Stimulated activated CD4-positive, alpha-beta T cell treated with anti-CD3 and anti-CD28 coated beads, Interleukin-15, amount 100 ng/mL, for 1 hour (primary cell): ENCODE measurements around the gene SRD5A3.

ENCODE experiments used
- DNase-seq, 2 donors: peaks; one replicate each; pipeline ENCODE4 v3.0.0-alpha.2; 2020; ENCODE audit warnings: low read depth in 1 of 2, low spot score in 1 of 2

The SRD5A3 gene

GRCh38 chr4:55345980-55346850 lies at the start of gene SRD5A3:
Gene SRD5A3 (plus strand): TSS chr4:55346242. CDS start chr4:55346337, 95 bp downstream.
- peak; percentile 64 to 82 for DNase-seq

GRCh38 chr4:55297346-55297745 lies 48.7 kb upstream of the SRD5A3 start:
- no peak for DNase-seq

DNA sequence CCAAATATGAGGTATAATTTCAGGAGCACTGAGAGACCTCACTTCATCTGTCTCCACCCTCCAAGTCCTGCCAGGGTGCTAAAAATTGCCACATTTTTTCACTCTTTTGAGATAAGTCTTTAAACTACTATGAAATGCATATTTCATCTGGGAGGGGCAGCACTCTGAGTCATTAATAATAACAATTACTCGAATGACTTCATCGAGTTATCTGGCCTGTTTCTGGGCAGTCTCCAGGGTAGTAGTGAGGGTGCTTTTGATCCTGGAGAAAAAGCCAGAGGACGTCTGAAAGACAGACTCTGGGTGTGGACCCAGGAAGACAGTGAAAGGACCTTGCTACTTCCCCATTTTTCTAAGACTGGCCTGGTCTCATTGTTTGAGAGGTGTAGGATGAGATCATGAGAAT lies 42.3 kb upstream of the SRD5A3 start:
- DNase-seq: no peak

DNA sequence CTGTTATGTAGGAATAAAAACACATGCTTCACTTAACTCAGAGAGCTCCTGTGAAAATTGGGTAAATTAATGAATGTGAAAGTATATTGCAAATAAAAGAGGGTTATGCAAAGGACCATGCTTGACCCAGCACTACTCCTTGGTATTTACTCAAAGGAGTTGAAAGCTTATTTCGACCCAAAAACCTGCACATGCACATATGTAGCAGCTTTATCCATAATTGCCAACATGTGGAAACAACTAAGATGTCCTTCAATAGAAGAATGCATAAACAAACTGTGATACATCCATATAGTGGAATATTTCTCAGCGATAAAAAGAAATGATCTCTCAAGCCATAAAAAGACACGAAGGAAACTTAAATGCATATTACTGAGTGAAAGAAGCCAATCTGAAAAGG lies 41.7 kb upstream of the SRD5A3 start:
- no peak for DNase-seq

- DNase-seq: no peak
These were observed 38.0 kb upstream of the SRD5A3 start for GRCh38 chr4:55308071-55308470.

DNA sequence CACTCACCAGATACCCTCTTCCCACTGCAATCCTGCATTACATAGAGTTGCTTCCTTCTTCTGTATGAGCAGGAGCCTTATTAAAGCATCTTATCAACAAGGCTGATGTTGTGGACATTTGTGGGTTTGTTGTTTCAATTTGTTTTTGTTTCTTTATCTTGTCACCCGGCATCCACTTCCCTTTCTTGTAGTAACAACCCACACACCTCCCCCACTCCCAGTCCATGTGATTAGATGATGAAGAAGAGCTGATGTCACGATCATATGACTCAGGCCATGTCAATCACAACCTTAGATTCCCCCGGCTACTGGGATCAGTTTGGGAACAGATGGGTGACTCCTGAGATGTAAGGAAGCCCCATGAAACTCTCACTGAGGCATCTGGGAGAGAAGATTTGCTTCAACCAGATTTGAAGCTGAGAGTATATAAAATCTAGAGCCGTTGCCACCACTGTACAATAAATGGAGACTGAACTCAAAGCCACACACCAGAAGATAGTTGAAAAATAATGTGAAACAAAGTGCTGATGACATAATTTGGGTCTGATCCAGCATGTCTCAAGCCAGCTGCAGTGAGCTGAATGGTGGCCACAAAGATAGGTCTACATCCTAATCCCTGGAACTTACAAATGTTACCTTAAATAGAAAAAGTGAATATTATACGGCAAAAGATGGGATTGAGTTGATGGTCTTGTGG lies 34.1 kb upstream of the SRD5A3 start:
- no peak for DNase-seq

DNA sequence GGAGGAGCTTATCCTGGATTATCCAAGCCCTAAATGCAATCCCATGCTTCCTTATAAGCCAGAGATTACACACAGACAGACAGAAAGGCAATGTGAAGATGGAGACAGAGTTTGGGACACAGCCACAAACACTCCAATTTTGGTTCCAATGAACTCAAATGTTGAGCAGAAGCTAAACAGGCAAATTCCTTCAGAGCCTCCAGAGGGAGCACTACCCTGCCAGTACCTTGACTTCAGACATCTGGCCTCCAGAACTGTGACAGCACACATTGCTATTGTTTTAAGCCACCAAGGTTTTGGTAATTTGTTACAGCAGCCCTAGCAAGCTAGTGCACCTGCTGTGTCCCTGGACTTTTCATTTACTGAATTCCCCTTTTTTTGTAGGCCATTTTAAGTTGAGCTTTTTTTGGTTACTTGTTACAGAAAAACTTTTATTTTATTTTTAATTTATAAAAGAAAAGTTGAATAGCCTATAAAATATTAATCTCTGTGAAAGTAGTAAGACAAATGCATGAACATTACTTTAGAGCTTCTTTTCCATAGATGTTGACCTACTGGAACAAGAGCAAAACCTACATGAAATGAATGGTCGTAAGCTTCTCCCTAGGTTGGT lies 33.4 kb upstream of the SRD5A3 start:
- no peak for DNase-seq

DNA sequence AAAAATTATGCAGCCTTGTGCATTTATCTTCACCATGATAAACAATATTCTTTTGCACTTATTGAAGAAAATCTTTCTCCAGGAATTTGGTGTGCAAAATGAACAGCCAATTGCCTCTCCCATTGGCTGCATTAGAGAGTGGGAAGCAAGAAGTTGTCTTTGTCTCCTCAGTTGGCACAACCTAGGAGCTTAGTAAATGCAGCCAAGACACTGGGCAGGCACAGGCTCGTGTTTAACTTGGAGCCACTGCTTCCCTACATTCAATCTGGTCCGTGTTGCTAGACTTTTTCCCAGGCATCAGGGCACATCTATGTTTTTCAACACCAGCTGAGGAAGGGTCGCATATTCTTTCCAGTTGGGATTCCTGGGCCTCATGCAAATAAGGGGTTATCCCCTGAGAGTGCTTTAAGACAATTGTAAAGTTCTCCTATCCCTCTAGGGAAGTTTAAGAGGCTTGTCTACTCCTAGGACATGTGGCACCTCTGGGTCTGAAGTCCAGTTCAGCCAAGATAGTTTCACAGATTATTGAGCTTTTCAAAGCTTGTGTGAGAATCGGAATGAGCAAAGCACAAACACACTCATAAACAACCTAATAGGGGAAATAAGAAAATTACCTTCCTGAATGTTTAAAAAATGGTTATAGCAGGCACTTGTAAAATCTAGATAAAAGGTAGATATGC lies 31.8 kb upstream of the SRD5A3 start:
- DNase-seq: no peak

- DNase-seq: no peak
These were observed 27.6 kb upstream of the SRD5A3 start for GRCh38 chr4:55318175-55319129.

- DNase-seq: no peak
These were observed 24.3 kb upstream of the SRD5A3 start for GRCh38 chr4:55321707-55322264.

DNA sequence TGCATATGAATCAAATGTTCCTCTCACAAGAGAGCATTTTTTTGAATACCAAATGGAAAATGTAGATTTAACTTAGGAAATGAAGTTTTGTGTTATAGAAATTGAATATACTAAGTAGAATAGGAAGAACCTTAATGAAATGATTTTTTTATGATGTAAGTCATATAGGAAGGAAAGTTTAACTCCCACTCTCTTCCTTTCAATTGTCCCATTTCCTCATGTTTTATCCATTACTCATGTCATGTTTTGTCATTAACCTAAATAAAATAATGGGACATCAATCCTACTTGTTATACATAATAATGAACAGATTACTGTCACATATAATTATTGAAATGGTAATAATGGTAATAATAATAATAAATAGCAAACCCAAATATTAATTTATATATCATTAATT lies 22.7 kb upstream of the SRD5A3 start:
- DNase-seq: no peak

GRCh38 chr4:55326629-55327028 lies 19.4 kb upstream of the SRD5A3 start:
- no peak for DNase-seq

GRCh38 chr4:55329012-55329411 lies 17.0 kb upstream of the SRD5A3 start:
- no peak for DNase-seq

DNA sequence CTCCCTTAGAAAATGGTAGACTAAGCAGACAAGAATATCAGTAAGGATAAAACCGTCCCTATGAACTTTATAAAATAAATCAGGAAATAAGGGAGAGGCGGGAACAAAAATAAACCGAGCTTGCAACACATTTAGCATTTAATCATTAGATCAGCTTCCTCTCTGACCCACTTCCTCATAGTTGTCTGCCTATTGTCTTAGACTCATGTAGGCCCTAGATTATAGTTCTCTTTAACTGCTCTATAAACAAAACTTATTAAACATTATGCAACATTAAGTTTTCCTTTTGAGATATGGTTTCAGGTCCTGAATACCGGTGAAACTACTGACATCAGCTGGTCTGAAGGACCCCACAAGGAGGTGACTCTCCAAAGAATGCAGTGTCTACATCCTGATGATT lies 15.8 kb upstream of the SRD5A3 start:
- DNase-seq: no peak

DNA sequence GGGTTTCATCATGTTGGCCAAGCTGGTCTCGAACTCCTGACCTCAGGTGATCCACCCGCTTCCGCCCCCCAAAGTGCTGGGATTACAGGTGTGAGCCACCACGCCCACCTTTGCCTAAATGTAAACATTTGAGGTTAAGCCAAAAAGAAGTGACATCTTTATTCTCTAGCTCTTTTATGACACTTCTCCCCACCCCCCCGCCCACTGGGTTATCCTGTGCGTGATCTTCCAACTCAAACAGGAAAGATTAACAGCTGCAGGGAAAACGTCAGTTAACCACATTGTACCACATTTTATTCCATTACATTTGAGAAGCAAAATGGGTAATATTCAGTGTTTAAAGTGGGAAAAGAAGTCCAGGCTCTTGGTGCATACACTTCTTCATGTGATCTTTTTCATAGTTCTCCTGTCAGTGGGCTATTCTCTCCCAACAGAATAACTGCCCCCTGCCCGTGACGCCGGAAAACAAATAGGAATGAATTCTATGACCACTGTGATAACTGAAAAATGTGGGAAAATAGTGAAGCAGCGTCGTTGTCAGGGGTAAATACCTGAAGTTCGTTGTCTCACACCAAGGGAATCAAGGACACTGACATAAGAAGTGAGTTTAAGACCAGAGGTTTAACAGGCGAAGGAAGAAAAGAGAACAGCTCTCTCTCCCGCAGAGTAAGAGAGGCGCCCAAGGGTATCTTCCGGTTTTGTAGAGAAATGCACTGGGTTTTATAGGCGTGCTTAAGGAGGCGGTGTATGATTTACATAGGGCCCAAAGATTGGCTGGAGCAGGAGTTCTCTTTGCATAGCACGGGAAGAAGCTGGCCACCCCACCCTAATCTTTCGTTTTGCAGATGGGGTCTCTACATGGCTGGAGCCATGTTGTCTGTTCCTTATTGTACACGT lies 9.7 kb upstream of the SRD5A3 start:
- no peak for DNase-seq

GRCh38 chr4:55337944-55338343 lies 8.1 kb upstream of the SRD5A3 start:
- no peak for DNase-seq

GRCh38 chr4:55338486-55338885 lies 7.6 kb upstream of the SRD5A3 start:
- no peak for DNase-seq

DNA sequence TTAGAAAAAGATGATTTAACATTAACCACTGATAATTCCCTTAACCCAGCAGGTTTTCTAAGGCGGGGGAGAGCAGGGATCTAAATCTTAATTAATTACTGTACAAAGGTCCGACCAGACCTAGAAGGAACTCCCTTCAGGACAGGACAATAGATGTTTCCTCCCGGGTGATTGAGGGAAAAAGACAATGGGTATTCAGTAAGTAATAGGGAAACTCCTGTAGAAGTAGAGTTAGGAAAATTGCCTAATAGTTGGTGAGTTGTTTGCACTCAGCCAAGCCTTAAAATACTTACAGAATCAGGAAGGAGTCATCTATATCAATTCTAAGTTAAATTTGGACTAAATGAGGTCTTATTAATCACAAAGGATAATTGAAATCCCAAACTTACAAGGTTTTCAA lies 5.8 kb upstream of the SRD5A3 start:
- no peak for DNase-seq

DNA sequence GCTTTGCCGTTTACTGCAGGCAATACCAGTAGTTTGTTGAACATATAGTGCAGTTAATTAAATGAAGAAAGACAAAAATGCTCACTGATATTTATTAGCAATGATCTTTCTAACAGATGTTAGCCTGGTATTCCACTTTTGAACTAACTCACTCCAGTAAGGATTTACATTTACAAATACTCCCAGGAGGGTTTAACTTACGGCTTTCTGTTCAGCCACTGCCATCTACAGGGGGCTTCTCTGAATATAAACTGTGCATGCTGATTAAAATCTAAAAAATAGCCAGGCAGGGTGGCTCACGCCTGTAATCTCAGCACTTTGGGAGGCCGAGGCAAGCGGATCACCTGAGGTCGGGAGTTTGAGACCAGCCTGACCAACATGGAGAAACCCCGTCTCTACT lies 2.2 kb upstream of the SRD5A3 start:
- no peak for DNase-seq
